Left ventricle myocardium inferior (tissue), 1 donor: ENCODE results near the gene TBXA2R. TPM values are rescaled to one million over a fixed set of nuclear protein-coding genes. Genes with fewer than 3 reads are reported as not detected.

Experiments used
- DNase-seq: peaks from one replicate; pipeline ENCODE4 v3.0.0-alpha.2; 2020
- H3K27ac ChIP-seq: fragments of 200-600 bp; replicated peaks from 2 replicates; pipeline ENCODE4 v1.8.0; 2021
- H3K27me3 ChIP-seq: fragments of 200-600 bp; 2 replicates; pipeline ENCODE4 v1.8.0; 2021; ENCODE audit warnings: low read depth
- H3K36me3 ChIP-seq: fragments of 200-600 bp; 2 replicates; pipeline ENCODE4 v1.8.0; 2021
- H3K4me1 ChIP-seq: fragments of 200-600 bp; 2 replicates; pipeline ENCODE4 v1.8.0; 2021
- H3K4me3 ChIP-seq: fragments of 200-600 bp; 2 replicates; pipeline ENCODE4 v1.8.0; 2021; ENCODE audit warnings: mild to moderate bottlenecking, moderate library complexity
- H3K9me3 ChIP-seq: fragments of 200-600 bp; replicated peaks from 2 replicates; pipeline ENCODE4 v1.8.0; 2021
- intact Hi-C: fragments of 100-400 bp; cut with micrococcal nuclease; formaldehyde crosslinking; loops from one replicate; pipeline ENCODE4 v1.11.0; 2022
- total RNA-seq: library from RNA; stranded (reverse); fragmentation: NEBNext Ultra II Directional; extraction: Animal tissue kit (Norgen Biotek cat#: 25700); gene quantifications from one replicate; pipeline ENCODE4 v1.2.1, GENCODE V29; 2021
- TF ChIP-seq, protein P1 (sequence below): fragments of 200-600 bp; IDR thresholded peaks from 2 replicates; pipeline ENCODE4 v1.8.0; 2021; ENCODE audit warnings: antibody characterized with exemption, mild to moderate bottlenecking, borderline replicate concordance
- donor health status: DM: no; HTN: yes; CAD: no; lungs with severe emphysema.

The TBXA2R gene
- total RNA-seq, 1 donor from 2014 or later: 2.3 TPM

DNA sequence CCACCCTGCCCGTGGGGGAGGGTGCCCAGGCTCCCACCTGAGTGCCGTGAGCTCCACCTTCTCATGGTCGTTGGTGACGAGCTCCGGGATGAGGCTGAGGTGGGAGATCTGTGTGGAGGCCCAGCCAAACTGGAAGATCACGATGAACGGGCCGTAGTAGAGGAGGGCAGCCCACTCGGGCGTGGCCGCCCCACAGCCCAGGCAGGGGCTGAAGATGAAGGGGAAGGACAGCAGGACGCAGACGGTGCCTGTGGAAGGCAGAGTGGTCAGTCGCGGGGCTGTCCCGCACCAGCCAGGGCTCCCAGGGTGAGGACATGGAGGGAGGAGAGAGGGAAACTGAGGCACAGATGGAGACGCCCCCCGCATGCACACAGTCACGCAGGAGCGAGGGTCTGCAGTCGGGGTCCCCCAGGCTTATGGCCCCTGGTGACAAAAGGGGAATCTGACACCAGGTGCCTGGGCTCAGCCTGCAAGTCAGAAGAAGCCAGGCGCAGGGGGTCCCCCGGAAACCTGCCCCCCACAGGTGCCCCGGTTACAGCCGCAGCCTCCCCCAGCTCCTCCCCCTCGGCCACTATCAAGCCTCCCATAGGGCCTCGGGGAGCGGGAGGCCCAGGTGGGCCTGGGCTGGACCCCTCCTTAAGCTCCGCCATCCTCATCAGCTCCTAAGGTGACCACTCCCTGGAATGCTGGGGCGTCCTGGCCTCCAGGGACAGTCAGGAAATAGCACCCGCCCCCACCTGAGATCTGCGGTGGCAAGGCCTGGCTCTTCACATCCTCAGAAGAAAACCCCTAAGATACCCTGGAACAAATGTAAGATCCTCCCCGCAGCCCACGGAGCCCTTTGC, 55.5 kb downstream of the TBXA2R start:
- DNase-seq: no peak
- Histone ChIP-seq H3K9me3 (no peaks in the 10 kb centered on the region), H3K4me3 (no peak overlapping the region), H3K27ac (no peak overlapping the region), H3K36me3 (peaks cover 9% of the 10 kb centered on the region), H3K4me1 (peaks cover 37% of the 10 kb centered on the region), H3K27me3 (no peaks in the 10 kb centered on the region)
- intact Hi-C loops: no loop called here
- TF ChIP-seq, protein P1, sequence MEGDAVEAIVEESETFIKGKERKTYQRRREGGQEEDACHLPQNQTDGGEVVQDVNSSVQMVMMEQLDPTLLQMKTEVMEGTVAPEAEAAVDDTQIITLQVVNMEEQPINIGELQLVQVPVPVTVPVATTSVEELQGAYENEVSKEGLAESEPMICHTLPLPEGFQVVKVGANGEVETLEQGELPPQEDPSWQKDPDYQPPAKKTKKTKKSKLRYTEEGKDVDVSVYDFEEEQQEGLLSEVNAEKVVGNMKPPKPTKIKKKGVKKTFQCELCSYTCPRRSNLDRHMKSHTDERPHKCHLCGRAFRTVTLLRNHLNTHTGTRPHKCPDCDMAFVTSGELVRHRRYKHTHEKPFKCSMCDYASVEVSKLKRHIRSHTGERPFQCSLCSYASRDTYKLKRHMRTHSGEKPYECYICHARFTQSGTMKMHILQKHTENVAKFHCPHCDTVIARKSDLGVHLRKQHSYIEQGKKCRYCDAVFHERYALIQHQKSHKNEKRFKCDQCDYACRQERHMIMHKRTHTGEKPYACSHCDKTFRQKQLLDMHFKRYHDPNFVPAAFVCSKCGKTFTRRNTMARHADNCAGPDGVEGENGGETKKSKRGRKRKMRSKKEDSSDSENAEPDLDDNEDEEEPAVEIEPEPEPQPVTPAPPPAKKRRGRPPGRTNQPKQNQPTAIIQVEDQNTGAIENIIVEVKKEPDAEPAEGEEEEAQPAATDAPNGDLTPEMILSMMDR: no peak

DNA sequence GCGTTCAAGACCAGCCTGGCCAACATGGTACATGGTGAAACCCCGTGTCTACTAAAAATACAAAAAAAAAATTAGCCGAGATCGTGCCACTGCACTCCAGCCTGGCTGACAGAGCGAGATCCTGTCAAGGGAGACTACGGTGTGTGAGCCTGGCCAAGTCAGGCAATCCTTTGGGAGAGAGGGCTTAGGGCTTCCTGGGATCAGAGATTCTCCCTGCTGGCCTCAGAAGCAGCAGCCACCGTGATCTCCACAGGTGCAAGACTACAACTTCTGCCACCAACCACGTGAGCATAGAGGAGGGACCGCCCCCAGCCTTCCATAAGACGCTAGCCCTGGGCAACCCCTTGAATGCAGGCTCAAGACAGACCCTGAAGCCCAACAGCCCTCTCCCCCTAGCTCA, 56.9 kb downstream of the TBXA2R start:
- Histone ChIP-seq H3K9me3 (no peaks in the 10 kb centered on the region), H3K27me3 (no peaks in the 10 kb centered on the region), H3K4me3 (no peak overlapping the region), H3K36me3 (peaks cover 11% of the 10 kb centered on the region), H3K27ac (no peak overlapping the region), H3K4me1 (peaks cover 23% of the 10 kb centered on the region)
- TF ChIP-seq, protein P1: no peak
- intact Hi-C loops: no loop called here
- no peak for DNase-seq

DNA sequence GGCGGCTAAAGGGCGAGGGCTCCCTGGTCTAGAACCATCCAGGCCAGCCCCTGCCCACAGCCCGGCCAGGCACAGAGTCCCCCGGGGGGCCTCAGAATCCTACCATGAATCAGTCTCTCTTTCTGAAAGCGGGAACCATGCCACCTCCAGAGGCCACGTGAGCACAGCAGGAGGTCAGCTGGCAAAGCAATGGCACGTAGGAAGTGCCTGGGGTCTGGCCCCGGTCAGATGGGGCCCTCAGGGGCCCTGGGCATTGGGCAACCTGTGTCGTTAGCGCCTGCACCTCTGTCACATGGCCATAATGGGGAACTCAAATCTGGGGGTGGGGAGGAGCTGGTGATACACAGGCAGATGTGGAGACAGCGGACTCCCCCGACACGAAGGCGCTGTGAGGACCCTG, 58.1 kb downstream of the TBXA2R start:
- intact Hi-C loops: no loop called here
- Histone ChIP-seq H3K9me3 (no peaks in the 10 kb centered on the region), H3K36me3 (peaks cover 14% of the 10 kb centered on the region), H3K27ac (no peak overlapping the region), H3K27me3 (no peaks in the 10 kb centered on the region), H3K4me3 (no peak overlapping the region), H3K4me1 (peaks cover 15% of the 10 kb centered on the region)
- TF ChIP-seq, protein P1: no peak
- no peak for DNase-seq

DNA sequence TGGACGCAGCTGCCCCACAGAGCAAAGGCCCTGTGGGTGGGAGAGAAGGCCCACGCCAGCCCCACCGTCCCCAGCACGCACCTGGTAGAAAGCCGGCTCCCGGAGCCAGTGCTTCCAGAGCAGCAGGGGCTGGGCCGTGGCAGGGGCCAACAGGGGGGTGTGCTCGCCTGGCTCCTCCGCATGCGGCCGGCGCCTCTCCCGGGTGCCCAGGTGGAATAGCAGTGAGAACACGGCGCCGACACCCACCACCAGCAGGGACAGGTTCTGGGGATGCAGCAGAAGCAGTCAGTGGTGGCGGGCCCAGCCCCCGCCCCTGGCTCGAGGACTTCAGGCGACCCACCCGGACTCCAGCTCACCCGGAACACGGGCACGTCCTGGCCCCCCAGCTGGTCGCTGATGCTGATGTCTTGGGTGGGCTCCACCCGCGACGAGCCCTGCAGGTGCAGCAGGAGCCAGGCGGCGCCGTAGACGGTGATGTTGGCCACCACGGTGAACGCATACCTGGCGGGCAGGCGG, 58.9 kb downstream of the TBXA2R start:
- Histone ChIP-seq H3K27ac (no peak overlapping the region), H3K27me3 (no peaks in the 10 kb centered on the region), H3K4me3 (no peak overlapping the region), H3K4me1 (peaks cover 15% of the 10 kb centered on the region), H3K9me3 (no peaks in the 10 kb centered on the region), H3K36me3 (peaks cover 14% of the 10 kb centered on the region)
- TF ChIP-seq, protein P1: no peak
- intact Hi-C loops: no loop called here
- no peak for DNase-seq

DNA sequence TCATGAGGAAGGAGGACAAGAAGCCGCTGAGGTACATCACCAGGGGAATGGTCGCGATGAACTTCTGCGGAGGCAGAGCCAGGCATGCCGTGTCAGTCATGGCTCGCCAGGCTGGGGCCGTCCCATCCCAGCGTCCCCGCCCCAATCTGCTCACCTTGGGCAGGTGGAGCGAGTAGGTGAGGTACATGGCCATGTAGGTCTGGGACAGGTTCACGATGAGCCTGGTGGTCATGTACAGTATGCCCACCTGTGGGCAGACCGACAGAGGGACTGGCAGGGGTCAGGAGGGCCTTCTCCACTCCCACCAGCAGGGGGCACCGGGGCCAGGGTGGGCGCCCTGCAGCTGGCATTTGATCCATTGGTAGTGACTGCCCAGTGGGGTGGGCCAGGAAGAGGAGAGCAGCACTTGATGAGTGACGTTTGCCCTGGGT, 59.4 kb downstream of the TBXA2R start:
- Histone ChIP-seq H3K4me3 (no peak overlapping the region), H3K27me3 (no peaks in the 10 kb centered on the region), H3K27ac (no peak overlapping the region), H3K9me3 (no peaks in the 10 kb centered on the region), H3K36me3 (peaks cover 14% of the 10 kb centered on the region), H3K4me1 (peaks cover 11% of the 10 kb centered on the region)
- no peak for DNase-seq
- intact Hi-C loops: no loop called here
- TF ChIP-seq, protein P1: peak; percentile 57
